GM10266 (cell line): Measurements from ENCODE around the gene MAP3K20.

Source experiments
- DNase-seq: peaks from one replicate; pipeline ENCODE4 v3.0.0; 2012; ENCODE audit errors: extremely low spot score
- TF ChIP-seq, protein P1 (sequence below): IDR thresholded peaks from 2 replicates; pipeline ENCODE4 v1.5.1; 2012; ENCODE audit warnings: mild to moderate bottlenecking, low read depth; ENCODE audit not compliant: control insufficient read depth, insufficient read depth; ENCODE audit errors: missing control alignments

MAP3K20 gene

DNA sequence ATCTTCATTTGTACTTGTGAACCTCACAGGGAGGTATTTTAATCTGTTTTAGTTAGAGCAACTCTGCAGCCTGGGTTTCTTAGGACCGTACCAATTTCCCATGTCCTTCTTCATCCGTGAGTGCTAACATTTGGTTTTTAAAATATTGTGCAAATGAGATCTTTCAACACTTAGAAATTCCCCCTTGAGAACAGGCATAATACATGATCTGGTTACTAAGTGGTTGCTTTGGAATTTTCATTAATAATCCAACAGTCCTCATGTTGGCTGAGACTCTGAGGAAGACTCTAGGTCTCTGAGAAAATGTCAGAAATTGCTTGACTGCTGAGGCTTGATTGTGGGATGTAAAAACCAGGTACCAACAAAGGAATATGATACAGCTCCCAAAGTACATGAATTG lies 153.4 kb downstream of the MAP3K20 start:
- TF ChIP-seq, protein P1, sequence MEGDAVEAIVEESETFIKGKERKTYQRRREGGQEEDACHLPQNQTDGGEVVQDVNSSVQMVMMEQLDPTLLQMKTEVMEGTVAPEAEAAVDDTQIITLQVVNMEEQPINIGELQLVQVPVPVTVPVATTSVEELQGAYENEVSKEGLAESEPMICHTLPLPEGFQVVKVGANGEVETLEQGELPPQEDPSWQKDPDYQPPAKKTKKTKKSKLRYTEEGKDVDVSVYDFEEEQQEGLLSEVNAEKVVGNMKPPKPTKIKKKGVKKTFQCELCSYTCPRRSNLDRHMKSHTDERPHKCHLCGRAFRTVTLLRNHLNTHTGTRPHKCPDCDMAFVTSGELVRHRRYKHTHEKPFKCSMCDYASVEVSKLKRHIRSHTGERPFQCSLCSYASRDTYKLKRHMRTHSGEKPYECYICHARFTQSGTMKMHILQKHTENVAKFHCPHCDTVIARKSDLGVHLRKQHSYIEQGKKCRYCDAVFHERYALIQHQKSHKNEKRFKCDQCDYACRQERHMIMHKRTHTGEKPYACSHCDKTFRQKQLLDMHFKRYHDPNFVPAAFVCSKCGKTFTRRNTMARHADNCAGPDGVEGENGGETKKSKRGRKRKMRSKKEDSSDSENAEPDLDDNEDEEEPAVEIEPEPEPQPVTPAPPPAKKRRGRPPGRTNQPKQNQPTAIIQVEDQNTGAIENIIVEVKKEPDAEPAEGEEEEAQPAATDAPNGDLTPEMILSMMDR: no peak
- no peak for DNase-seq

DNA sequence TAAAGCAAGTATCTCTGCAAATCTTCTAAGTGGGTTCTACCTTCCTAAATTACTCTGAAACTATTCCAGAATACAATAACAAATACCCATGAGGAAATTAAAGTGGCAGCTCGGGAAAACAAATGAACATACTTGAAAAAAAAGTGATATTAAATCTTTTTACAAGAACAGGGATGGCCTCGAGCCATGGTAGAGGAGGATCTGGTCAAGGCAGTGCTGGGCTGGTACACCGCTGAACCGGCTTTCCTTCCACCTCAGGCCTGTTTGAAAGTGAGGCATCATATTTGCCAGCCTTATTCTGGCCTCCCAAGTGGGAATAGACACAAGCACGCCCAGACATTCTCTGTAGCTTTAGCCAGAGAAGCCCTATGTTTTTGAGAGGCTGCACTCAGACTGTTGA lies 154.5 kb downstream of the MAP3K20 start:
- DNase-seq: no peak
- TF ChIP-seq, protein P1: no peak

DNA sequence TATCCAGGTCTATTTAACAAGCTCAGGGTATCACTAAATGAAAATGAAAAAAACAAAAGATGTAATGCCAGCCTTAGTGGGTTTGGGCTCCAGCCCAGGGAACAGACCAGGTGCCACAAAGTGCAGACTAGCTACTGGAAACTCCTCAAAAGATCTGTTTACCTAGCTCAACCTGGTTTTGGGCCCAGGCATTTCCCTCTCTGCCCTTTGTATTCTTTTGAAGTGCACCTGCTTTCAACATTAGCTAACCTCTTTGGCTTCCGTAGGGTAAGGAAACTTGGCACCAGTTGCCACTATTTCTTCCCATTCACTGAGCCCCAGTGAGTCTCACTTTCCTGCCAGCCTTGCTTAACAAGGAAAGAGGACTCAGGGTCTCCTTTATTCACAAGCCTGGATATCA lies 155.4 kb downstream of the MAP3K20 start:
- DNase-seq: no peak
- TF ChIP-seq, protein P1: no peak

DNA sequence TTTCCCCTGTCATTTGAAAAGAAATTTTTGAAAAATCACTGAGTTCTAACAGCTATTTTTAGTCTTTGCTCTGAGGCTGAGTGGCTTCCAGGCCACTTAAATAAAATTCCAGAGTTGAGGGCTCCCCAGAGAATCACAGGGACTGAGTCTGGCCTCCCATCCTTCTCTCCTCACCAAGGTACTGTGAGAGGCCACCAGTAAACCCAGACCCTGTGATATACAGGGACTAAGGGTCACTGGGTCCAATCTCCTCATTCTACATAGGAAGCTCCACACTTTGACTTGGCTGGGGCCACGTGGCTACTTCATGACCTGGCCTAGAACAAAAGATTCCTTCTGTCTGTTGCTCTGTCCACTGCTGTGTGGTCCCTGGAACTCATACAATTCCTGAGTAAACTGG lies 155.8 kb downstream of the MAP3K20 start:
- TF ChIP-seq, protein P1: no peak
- no peak for DNase-seq

DNA sequence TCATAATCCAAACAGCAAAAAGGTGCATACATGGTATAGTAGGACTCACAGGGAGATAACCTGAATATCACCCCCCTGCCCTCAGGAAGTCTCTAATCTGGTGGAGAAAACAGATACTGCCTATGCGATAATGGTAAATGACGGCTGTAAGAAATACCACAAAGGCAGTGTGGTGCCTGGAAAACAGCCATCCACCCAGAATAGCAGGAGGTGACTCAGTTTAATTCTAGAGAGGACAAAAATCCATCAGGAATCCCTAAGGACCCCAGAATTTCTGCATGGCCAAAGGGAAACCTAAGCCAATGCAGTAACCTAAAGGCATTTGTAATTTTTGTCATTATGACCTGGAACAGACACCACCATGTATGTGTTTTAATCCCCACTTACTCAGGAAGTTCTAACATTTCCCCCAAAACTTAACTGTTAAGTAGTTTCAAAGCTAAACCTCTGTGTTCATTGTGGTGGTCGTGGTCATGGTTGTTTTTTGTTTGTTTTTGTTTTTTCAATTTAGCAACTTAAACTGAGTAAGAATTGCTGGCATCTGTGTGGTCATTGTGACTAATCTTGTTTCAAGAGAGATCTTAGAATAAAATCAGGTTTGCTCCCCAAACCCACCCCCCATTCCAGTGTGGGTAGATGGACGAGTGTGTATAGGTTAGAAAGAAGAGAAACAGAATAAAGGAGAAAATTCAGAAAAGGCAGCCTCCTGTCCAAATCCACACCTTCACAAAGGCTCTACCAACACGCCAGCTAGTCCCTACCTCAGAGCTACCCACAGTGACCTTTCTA lies 157.5 kb downstream of the MAP3K20 start:
- TF ChIP-seq, protein P1: no peak
- DNase-seq: no peak

DNA sequence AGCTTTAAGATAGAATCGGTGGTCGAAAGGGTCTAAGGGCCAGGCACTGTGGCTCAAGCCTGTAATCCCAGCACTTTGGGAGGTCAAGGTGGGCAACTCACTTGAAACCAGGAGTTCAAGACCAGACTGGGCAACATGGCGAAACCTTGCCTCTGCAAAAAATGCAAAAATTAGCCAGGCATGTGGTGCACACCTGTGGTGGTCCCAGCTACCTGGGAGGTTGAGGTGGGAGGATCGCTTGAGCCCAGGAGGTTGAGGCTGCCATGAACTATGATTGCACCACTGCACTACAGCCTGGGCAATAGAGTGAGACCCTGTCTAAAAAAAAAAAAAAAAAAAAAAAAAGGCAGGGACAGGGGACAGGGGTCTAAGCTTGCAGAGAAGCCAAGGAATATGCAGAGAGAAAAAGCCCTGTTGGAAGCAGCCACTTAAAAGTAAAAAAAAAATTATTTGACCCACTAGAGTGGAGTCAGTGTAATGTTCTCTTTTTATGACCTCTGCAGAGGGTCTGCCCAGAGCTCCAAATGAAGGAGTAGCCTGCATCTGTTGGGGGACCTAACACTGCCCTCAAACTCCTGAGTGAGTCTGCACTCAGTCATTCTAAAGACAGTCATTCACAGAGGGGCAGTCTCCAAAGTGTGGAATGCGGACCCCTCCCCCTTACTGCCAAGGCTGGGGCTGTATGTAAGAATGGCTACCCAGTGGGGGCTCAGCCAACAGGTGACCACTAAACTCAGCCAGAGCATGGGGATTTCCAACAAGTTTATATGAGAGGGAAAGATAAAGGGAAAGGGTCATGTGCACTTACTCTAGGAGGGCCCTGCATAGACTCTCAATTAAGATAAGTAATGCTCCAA lies 160.5 kb downstream of the MAP3K20 start:
- no peak for DNase-seq
- TF ChIP-seq, protein P1: no peak

DNA sequence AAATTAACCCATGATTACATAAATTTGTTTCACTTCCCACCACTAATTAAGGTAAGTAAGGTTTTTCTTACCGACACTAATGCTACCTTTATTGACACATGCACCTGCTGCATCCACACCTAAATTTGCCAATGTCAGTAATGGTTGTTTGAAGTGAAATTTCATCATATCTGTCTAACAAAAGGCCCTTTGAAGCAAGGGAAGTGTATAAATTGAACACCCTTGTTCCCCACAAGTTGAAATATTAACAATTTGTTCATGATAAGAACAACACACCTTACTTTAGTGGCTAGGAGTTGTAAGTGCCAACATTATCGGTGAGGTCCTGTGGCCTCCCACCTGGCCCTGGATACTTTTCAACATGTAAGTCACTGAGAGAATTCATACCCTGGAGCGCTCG lies 162.7 kb downstream of the MAP3K20 start:
- TF ChIP-seq, protein P1: no peak
- DNase-seq: no peak
